Activated CD8-positive, alpha-beta memory T cell treated with anti-CD3 and anti-CD28 coated beads for 4 hours (primary cell): ENCODE measurements around the gene FOCAD.

Experiments
- DNase-seq, 2 donors: peaks; one replicate each; pipeline ENCODE4 v3.0.0-alpha.2; 2020; ENCODE audit warnings: low read depth in 2 of 2

FOCAD gene

DNA sequence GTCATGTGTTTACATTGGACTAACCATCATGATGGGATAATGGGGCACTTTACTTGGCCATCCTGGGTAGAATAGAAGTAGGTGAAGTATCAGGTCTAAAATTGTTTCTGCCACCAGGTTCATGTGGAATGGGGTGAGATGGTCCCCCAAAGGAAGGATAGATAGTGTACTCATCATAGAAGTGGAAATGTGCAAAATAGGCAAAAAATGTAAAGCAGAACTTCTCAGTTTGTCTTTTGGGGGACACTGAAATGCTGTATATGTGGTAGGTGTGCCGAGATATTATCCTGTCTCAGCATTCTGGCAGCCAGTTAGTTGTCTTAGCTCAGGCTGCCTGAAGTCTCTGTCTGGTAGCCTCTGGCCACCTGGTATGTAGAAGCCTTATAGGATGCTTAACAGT is 107.6 kb downstream of the FOCAD start:
- no peak for DNase-seq

DNA sequence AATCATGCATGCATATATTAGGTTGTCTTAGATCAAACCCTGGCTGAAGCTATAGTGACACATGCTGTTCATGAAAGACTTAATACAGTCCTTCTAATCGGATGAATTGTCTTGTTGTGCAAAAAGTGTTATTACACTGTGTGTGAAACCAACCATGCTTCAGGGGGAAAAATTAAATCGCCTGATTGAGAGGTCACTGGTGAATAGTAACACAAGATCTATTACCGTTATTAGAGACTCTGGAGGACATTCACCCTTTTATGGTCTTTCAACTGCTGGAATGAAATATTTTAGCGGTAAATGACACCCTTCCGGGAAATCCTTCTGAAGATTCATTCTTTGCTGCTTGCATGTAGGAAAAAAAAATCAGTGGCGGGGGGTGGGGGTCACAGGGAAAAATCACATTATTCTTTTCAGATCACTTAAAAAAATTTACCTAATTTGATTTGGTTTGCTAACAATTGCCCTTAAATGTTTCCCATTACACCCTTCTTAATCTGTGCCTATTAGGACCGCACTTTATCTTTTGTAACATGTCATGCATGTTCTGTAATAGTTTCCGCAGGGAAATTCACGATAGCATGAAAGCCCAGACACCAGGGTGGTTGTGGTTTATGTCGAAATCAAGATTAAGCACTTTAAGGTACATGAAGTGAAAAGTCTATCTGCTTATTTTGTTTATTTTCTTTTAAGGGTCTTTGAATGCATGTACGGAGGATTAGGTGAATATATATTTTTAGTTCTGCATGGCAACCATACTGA is 120.6 kb downstream of the FOCAD start:
- DNase-seq, result no peak

GRCh38 chr9:20805766-20806165 is 121.7 kb downstream of the FOCAD start:
- no peak for DNase-seq

GRCh38 chr9:20808002-20808401 is 123.9 kb downstream of the FOCAD start:
- no peak for DNase-seq

GRCh38 chr9:20811872-20812271 is 127.8 kb downstream of the FOCAD start:
- DNase-seq, result no peak

DNA sequence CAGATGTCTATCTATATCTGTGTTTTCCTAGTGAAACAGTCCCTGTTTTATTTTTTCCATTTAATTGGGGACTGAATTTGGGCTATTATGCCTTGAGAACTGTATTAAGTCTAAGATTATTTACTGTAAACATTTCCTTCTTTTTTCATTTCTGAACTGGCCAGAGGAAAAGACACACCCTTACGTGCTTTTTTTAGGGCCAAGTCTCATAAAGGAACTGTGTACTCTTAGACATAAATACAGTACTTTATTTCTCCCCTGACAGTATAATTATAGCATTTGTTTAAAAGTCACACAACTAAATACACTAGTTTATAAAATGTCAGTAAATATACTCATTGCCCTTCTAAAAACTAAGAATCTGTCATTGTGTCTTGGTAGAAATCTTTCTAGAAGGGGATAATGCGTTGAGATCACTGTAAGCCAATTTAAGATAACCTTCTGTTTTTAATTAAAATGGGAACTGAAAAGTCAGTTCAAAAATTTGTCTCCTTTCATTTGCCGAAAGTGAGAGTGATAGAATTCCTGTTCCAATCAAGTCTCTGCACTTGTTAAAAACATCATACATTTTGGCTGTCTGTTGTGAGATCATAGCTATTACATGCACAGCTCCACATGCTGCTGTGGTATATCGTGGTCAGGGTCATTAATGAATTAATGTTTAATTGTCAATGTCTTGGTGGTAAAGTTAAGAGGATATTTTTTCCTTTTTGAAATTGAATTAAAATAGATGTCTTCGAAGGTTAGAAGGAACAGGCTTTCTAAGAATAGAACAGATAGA is 132.1 kb downstream of the FOCAD start:
- no peak for DNase-seq

- no peak for DNase-seq
Measured at GRCh38 chr9:20823051-20823450, 139.0 kb downstream of the FOCAD start.

DNA sequence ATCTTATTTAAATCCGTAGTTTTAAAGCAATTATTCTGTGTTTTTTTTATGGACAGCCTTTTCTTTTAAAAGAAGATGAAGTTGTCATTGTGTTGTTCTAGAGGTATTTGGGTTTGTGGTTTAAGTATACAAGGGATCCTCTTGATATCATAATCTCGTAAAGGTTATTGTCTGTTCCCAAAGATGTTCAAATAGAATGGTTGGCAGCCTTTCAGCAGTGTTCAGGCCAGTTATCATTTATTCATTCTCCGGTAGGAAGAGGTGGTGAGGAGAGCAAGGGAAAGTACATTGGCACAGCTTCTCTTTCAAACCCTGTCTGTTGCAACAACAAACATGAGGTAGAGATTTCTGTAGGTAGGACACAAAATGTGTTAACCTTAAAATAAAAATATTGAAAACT is 147.0 kb downstream of the FOCAD start:
- no peak for DNase-seq

DNA sequence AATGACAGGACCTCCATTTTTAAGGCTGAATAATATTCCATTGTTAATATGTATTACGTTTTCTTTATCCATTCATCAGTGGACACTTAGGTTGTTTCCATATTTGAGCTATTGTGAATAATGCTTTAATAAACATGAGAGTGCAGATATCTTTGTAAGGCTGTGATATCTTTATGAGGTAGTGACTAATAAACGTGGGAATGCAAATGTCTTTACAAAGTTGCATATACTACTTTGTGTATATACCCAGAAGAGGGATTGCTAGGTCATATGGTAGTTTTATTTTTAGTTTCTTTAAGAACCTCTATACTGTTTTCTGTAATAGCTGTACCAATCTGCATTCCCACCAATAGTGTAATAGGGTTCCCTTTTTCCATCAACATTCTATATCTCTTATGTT is 148.7 kb downstream of the FOCAD start:
- DNase-seq, result no peak

- DNase-seq, result no peak
Measured at GRCh38 chr9:20835377-20836286, 151.6 kb downstream of the FOCAD start.

DNA sequence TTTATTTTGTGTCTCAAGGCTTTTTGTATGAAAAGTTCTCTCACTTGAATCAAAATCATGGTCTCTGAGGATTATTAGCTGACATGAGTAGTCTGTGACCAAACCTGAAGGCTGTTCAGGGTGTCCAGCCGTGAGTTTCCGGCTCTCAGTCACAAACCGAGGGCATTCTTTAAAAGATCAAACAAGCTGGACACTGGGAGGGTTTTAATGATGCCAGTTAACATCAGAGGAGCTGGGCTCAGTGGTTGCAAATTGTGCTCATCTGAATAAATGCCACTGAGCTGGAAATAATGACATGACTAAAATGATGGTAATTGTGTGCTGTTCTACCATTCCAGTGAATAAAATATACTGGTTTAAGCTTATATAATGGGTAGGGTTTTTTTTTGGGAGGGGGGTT is 153.1 kb downstream of the FOCAD start:
- DNase-seq, result no peak

- no peak for DNase-seq
Measured at GRCh38 chr9:20838218-20838617, 154.2 kb downstream of the FOCAD start.

DNA sequence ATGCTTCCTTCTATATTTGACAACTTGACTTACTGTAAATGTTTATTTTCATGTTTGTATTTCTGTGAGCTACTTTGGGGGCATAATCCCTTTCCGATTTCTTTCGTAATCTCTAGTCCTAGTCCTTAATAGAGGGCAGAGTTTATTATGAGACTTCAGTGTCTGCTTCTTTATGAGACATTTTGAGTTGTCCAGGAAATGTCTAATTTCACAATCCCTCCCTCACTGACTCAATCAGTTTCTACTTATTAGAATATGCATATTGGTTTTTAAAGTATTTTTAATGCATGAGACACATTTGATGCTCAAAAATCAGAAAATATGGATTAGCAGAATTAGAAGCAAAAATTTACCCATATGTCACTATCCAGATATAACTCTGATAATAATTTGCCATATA is 160.9 kb downstream of the FOCAD start:
- no peak for DNase-seq

DNA sequence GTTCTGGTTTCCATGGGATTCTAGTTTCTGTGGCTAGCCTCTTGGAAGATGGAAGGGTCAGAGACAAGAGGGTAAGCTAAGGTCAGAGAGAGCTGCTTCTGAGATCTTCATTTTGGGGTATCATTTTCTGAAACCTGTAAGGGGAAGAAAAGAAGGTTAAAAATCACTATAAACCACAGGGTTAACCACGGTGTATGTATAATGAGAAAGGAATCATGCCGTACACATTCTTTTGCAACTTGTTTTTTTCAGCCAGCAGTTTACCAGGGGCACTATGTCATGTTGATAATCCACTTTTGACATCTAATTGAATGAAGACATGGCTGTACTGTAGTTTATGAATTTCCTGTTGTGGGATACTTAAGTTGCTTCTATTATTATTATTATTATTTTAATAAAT is 164.4 kb downstream of the FOCAD start:
- no peak for DNase-seq

GRCh38 chr9:20853866-20854265 is 169.8 kb downstream of the FOCAD start:
- DNase-seq, result no peak

GRCh38 chr9:20854444-20854843 is 170.4 kb downstream of the FOCAD start:
- no peak for DNase-seq

GRCh38 chr9:20863945-20864344 is 179.9 kb downstream of the FOCAD start:
- DNase-seq, result no peak

- no peak for DNase-seq
Measured at GRCh38 chr9:20865347-20865746, 181.3 kb downstream of the FOCAD start.

- no peak for DNase-seq
Measured at GRCh38 chr9:20870115-20870514, 186.1 kb downstream of the FOCAD start.

- DNase-seq, result no peak
Measured at GRCh38 chr9:20872340-20872977, 188.4 kb downstream of the FOCAD start.

DNA sequence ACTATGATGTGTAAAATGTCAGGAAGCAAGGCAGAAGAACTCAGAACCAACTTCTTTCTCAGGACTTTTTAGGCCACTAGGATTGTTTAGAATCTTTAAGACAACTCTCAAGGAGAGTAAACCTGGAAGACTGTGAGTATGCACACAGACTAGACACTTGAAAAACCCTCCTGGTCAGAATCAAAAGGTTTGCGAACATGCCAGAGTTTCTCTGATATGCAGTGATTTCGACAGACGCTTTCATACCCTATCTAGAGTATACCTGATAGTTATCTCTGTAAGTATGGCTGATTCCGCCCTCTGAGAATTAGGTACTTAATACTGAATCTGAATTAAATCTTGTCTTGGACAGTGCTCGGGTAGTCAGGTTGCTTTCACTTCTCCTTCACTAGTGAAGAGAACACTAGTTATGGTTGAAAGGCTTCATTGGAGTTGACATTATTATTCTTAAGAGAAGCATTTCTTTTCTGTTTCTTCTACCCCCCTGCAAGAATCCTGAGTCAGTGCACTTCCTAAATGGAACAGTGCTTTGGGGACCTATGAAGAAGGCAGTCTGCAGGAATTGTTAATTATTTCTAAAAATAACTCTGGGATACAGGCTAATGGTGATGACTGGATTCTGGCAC is 189.3 kb downstream of the FOCAD start:
- no peak for DNase-seq
